OCI-LY1 (cell line): ENCODE results near the gene SYCE3.
A peak's percentile ranks its signal among the peaks of the same experiment; 100 is the strongest.

Experiments
- H2AFZ ChIP-seq: fragments of 200-600 bp; sonication (generic), shearing (Covaris generic); 2 replicates; pipeline ENCODE4 v1.6.0; 2014; ENCODE audit warnings: antibody characterized with exemption, mild to moderate bottlenecking, low read length
- H3F3A ChIP-seq: fragments of 200-600 bp; sonication (generic), shearing (Covaris generic); 2 replicates; pipeline ENCODE4 v1.6.0; 2014; ENCODE audit warnings: mild to moderate bottlenecking, antibody characterized with exemption, low read length, moderate library complexity; ENCODE audit not compliant: insufficient read depth
- H3K27ac ChIP-seq: fragments of 200-600 bp; sonication (generic); 2 replicates; pipeline ENCODE4 v1.5.1; 2014; ENCODE audit warnings: low read length, mixed run types, mild to moderate bottlenecking, low read depth; ENCODE audit not compliant: poor library complexity, severe bottlenecking
- H3K27me3 ChIP-seq: fragments of 200-600 bp; sonication (generic); 2 replicates; pipeline ENCODE4 v1.6.0; 2014; ENCODE audit warnings: antibody characterized with exemption, mild to moderate bottlenecking, low read length, moderate library complexity; ENCODE audit not compliant: insufficient read depth
- H3K36me3 ChIP-seq: fragments of 200-600 bp; sonication (generic); 2 replicates; pipeline ENCODE4 v1.6.1; 2014; ENCODE audit warnings: mild to moderate bottlenecking, antibody characterized with exemption, low read length, moderate library complexity, mixed read lengths; ENCODE audit not compliant: insufficient read depth
- H3K4me1 ChIP-seq: fragments of 200-600 bp; sonication (generic); 2 replicates; pipeline ENCODE4 v1.5.1; 2014; ENCODE audit warnings: mild to moderate bottlenecking, low read length, moderate library complexity; ENCODE audit not compliant: insufficient read depth, severe bottlenecking
- H3K4me2 ChIP-seq: fragments of 200-600 bp; sonication (generic), shearing (Covaris generic); 2 replicates; pipeline ENCODE4 v1.6.1; 2014; ENCODE audit warnings: low read length
- H3K4me3 ChIP-seq: fragments of 200-600 bp; sonication (generic); 2 replicates; pipeline ENCODE4 v1.5.1; 2014; ENCODE audit warnings: low read length, low read depth, mild to moderate bottlenecking, mixed read lengths; ENCODE audit not compliant: poor library complexity, severe bottlenecking
- H3K79me2 ChIP-seq: fragments of 200-600 bp; shearing (Covaris generic); 2 replicates; pipeline ENCODE4 v1.6.1; 2016; ENCODE audit warnings: mixed run types, low read length, mixed read lengths; ENCODE audit not compliant: insufficient read depth
- H3K9ac ChIP-seq: fragments of 200-600 bp; sonication (generic), shearing (Covaris generic); 2 replicates; pipeline ENCODE4 v1.6.1; 2014; ENCODE audit warnings: mild to moderate bottlenecking, low read length, mixed read lengths
- H3K9me2 ChIP-seq: fragments of 200-600 bp; sonication (generic), shearing (Covaris generic); 2 replicates; pipeline ENCODE4 v1.6.1; 2014; ENCODE audit warnings: low read depth, mild to moderate bottlenecking, low read length, mixed read lengths
- H3K9me3 ChIP-seq: fragments of 200-600 bp; shearing (Covaris generic); 2 replicates; pipeline ENCODE4 v1.6.1; 2014; ENCODE audit warnings: low read length, mixed read lengths
- H4K20me1 ChIP-seq: fragments of 200-600 bp; sonication (generic), shearing (Covaris generic); 2 replicates; pipeline ENCODE4 v1.6.0; 2016; ENCODE audit warnings: mild to moderate bottlenecking, low read length; ENCODE audit not compliant: insufficient read depth
- EZH2 ChIP-seq: fragments of 200-600 bp; sonication (generic), shearing (Covaris generic); IDR thresholded peaks from 2 replicates; pipeline ENCODE4 v1.8.0; 2017; ENCODE audit warnings: borderline replicate concordance, mixed run types, mild to moderate bottlenecking, antibody characterized with exemption, low read length, moderate library complexity, mixed read lengths
- TF ChIP-seq, protein P1 (sequence below): fragments of 200-600 bp; sonication (generic), shearing (Covaris generic); IDR thresholded peaks from 2 replicates; pipeline ENCODE4 v1.5.1; 2017; ENCODE audit warnings: mild to moderate bottlenecking, antibody characterized with exemption, low read length, moderate library complexity, mixed read lengths

Gene SYCE3

DNA sequence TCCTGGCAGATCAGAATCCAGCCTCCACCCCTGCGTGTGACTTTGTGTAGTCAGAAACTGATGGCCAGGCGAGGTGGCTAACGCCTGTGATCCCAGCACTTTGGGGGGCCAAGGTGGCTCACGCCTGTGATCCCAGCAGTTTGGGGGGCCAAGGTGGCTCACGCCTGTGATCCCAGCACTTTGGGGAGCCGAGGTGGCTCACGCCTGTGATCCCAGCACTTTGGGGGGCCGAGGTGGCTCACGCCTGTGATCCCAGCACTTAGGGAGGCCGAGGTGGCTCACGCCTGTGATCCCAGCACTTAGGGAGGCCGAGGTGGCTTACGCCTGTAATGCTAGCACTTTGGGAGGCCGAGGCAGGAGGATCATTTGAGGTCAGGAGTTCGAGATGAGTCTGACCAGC lies 49.5 kb downstream of the SYCE3 start:
- H2AFZ ChIP-seq, result no peak overlapping the region
- peaks cover 57% of the 10 kb centered on the region for H3K79me2 ChIP-seq
- H3K9me3 ChIP-seq, result no peaks in the 10 kb centered on the region
- no peaks in the 10 kb centered on the region for H4K20me1 ChIP-seq
- H3K9ac ChIP-seq, result no peak overlapping the region
- H3K27me3 ChIP-seq, result no peaks in the 10 kb centered on the region
- peaks cover 14% of the 10 kb centered on the region for H3K4me1 ChIP-seq
- H3K36me3 ChIP-seq, result peaks cover 56% of the 10 kb centered on the region
- no peak overlapping the region for H3K4me2 ChIP-seq
- no peak for TF ChIP-seq EZH2
- TF ChIP-seq, protein P1, sequence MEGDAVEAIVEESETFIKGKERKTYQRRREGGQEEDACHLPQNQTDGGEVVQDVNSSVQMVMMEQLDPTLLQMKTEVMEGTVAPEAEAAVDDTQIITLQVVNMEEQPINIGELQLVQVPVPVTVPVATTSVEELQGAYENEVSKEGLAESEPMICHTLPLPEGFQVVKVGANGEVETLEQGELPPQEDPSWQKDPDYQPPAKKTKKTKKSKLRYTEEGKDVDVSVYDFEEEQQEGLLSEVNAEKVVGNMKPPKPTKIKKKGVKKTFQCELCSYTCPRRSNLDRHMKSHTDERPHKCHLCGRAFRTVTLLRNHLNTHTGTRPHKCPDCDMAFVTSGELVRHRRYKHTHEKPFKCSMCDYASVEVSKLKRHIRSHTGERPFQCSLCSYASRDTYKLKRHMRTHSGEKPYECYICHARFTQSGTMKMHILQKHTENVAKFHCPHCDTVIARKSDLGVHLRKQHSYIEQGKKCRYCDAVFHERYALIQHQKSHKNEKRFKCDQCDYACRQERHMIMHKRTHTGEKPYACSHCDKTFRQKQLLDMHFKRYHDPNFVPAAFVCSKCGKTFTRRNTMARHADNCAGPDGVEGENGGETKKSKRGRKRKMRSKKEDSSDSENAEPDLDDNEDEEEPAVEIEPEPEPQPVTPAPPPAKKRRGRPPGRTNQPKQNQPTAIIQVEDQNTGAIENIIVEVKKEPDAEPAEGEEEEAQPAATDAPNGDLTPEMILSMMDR, result no peak
- H3K27ac ChIP-seq, result no peak overlapping the region
- no peak overlapping the region for H3K4me3 ChIP-seq
- H3F3A ChIP-seq, result no peaks in the 10 kb centered on the region
- no peaks in the 10 kb centered on the region for H3K9me2 ChIP-seq

DNA sequence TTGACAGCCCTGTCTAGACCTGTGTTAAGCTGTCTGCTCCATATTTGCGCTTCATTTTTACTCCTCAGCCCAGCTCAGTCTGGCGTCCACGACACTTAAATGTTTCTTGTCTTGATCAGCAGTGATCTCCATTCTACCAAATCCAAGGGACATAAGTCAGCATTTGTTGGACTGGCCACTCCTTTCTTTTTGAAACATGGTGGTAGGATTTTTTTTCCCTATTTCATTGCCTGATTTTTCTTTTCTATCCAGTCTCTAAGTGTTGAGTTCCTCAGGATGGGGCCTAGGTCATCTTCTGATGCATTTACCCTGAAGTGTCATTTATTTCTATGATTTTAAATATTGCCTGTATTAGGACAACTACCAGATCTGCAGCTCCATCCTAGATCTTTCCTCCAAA lies 53.8 kb downstream of the SYCE3 start:
- peaks cover 26% of the 10 kb centered on the region for H3K4me1 ChIP-seq
- H3K4me3 ChIP-seq, result peak overlapping the region; percentile 92
- peak overlapping the region; percentile 85 for H3K9ac ChIP-seq
- no peaks in the 10 kb centered on the region for H3F3A ChIP-seq
- H3K27me3 ChIP-seq, result no peaks in the 10 kb centered on the region
- TF ChIP-seq, protein P1, result no peak
- TF ChIP-seq EZH2, result no peak
- no peaks in the 10 kb centered on the region for H3K9me3 ChIP-seq
- peaks cover 45% of the 10 kb centered on the region for H3K79me2 ChIP-seq
- H3K27ac ChIP-seq, result peak overlapping the region; percentile 90
- no peak overlapping the region for H2AFZ ChIP-seq
- no peaks in the 10 kb centered on the region for H4K20me1 ChIP-seq
- no peaks in the 10 kb centered on the region for H3K9me2 ChIP-seq
- peaks cover 35% of the 10 kb centered on the region for H3K36me3 ChIP-seq
- peak overlapping the region; percentile 94 for H3K4me2 ChIP-seq

DNA sequence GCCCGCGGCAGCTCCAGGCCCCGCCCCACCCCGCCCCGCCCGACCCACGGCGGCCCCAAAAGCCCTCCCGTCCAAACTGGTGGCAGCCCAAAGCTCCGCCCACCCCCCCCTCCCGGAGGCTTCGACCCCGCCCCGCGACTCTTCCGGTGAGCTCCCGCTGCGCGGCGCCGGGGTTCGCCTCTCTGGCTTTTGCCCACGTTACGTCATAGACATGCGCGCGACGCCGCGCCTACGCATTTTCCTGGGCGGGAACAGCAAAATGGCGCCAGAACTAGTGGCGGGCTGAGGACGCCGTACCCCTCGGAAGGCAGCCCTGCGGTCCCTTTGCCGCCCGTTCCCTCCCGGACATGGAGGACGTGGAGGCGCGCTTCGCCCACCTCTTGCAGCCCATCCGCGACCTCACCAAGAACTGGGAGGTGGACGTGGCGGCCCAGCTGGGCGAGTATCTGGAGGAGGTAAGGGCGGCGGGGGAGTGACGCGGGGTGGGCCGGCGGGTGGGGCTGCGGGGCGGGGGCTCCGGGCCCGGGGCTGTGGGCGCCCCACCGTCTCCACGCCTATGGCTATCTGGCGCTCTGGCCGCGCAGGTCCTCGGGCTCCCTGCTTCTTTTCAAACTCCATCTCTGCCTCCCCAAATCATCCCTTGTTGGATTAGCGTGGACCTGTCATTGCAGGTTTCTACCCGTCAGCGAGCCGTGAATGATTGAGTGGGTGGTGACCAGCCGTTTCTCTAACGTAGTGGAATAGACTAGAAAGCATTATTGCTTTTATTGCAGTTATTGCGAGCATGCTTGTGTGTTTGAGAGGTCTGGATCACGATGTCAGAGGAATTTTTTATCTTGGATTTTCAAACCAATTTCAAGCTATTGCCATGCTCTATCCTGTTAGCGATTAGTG lies 54.5 kb downstream of the SYCE3 start, which contains the start of gene NCAPH2:
Gene NCAPH2 (plus strand): TSS at position 234 of the 894 bp plus-strand sequence. CDS start 114 bp downstream, at position 348.
- H3K9ac ChIP-seq, result peak within 1 kb of the TSS; percentile 94
- H3K4me1 ChIP-seq, result peaks cover 26% of the 10 kb centered on the region
- H3K79me2 ChIP-seq, result peaks cover 38% of the 10 kb centered on the region
- no peaks in the 10 kb centered on the region for H3K27me3 ChIP-seq
- peak within 1 kb of the TSS; percentile 96 for H3K4me3 ChIP-seq
- no peak within 1 kb of the TSS for H2AFZ ChIP-seq
- H3K9me3 ChIP-seq, result no peaks in the 10 kb centered on the region
- peak within 1 kb of the TSS; percentile 98 for H3K4me2 ChIP-seq
- no peaks in the 10 kb centered on the region for H3F3A ChIP-seq
- peak within 1 kb of the TSS; percentile 90 for H3K27ac ChIP-seq
- TF ChIP-seq EZH2, result no peak
- TF ChIP-seq, protein P1, result no peak
- no peaks in the 10 kb centered on the region for H3K9me2 ChIP-seq
- H3K36me3 ChIP-seq, result peaks cover 34% of the 10 kb centered on the region
- H4K20me1 ChIP-seq, result no peaks in the 10 kb centered on the region
